Measurements from ENCODE around the gene TGFBR1.

DNA sequence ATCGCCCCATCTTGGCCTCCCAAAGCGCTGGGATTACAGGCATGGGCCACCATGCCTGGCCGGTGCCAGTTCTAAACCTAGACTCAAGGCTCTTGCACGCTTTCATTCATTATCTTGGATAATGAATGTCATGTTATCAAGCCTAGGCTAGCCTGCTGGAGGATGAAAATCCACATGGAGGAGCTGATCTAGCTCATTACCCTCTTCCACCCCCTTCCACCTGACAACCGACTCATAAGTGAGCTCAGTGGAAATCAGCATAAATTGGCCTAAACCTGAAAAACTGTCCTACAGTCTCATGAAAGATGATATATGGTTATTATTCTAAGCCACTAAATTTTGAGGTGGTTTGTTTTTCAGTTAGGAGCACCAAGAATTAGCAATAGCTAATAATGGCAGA lies 3.6 kb upstream of the TGFBR1 start:
- TF ChIP-seq, protein P1, sequence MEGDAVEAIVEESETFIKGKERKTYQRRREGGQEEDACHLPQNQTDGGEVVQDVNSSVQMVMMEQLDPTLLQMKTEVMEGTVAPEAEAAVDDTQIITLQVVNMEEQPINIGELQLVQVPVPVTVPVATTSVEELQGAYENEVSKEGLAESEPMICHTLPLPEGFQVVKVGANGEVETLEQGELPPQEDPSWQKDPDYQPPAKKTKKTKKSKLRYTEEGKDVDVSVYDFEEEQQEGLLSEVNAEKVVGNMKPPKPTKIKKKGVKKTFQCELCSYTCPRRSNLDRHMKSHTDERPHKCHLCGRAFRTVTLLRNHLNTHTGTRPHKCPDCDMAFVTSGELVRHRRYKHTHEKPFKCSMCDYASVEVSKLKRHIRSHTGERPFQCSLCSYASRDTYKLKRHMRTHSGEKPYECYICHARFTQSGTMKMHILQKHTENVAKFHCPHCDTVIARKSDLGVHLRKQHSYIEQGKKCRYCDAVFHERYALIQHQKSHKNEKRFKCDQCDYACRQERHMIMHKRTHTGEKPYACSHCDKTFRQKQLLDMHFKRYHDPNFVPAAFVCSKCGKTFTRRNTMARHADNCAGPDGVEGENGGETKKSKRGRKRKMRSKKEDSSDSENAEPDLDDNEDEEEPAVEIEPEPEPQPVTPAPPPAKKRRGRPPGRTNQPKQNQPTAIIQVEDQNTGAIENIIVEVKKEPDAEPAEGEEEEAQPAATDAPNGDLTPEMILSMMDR (IDR thresholded peaks at IDR 0.05): no peak
- no peak for TF ChIP-seq POLR2A (IDR thresholded peaks at IDR 0.05)
